ENCODE results near the gene ID2. TPM values are rescaled to one million over a fixed set of nuclear protein-coding genes. Genes with fewer than 3 reads are reported as not detected.

ID2 gene
- total RNA-seq, 1 donor from 2014 or later, result 11.9 TPM

DNA sequence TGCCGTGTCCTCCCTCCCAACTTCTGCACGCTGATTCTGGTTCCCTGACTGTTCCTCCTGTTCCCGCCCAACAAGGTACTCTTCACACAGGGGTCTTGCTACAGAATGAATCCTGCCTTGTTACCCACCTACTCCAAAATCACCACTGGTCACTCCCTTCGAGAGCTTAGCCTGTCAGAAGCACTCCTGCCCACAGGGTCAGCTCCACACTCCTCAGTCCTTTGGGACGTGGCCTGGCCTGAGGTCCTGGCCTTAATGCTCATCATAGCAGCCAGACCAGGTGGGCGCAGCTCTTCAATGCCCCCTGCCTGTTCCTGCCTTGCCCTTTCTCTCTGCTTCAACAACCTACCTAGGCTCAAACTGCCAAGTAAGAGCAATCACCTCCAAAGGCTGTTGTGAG is 27.8 kb upstream of the ID2 start:
- no peak for TF ChIP-seq CTCF (IDR thresholded peaks at IDR 0.05)
- Mint-ChIP-seq H3K4me3 (ENCODE audit: unreplicated experiment) (no peak overlapping the region), H3K36me3 (ENCODE audit: unreplicated experiment) (no peaks in the 10 kb centered on the region), H3K9me3 (ENCODE audit: unreplicated experiment) (no peaks in the 10 kb centered on the region), H3K4me1 (ENCODE audit: unreplicated experiment) (peaks cover 6% of the 10 kb centered on the region), H3K27me3 (ENCODE audit: unreplicated experiment) (no peaks in the 10 kb centered on the region), H3K27ac (ENCODE audit: unreplicated experiment) (no peak overlapping the region)
- DNase-seq (ENCODE audit: extremely low spot score, unreplicated experiment), result no peak

DNA sequence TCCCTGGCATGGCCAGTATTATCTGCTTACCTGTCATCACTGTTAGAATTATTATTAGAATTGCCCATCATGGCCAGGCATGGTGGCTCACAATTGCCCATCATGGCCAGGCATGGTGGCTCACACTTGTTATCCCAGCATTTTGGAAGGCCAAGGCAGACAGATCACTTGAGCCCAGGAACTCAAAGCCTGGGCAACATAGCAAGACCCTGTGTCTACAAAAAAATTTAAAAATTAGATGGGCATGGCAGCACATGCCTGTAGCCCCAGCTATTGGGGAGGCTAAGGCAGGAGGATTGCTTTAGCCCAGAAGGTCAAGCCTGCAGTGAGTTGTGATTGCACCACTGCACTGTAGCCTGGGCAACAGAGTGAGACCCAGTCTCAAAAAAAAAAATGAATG is 27.4 kb upstream of the ID2 start:
- TF ChIP-seq CTCF (IDR thresholded peaks at IDR 0.05), result no peak
- Mint-ChIP-seq H3K27ac (ENCODE audit: unreplicated experiment) (no peak overlapping the region), H3K36me3 (ENCODE audit: unreplicated experiment) (no peaks in the 10 kb centered on the region), H3K9me3 (ENCODE audit: unreplicated experiment) (no peaks in the 10 kb centered on the region), H3K4me1 (ENCODE audit: unreplicated experiment) (peaks cover 6% of the 10 kb centered on the region), H3K27me3 (ENCODE audit: unreplicated experiment) (no peaks in the 10 kb centered on the region), H3K4me3 (ENCODE audit: unreplicated experiment) (no peak overlapping the region)
- no peak for DNase-seq (ENCODE audit: extremely low spot score, unreplicated experiment)

- H3K4me1 Mint-ChIP-seq (ENCODE audit: unreplicated experiment), result peaks cover 6% of the 10 kb centered on the region
- H3K27me3 Mint-ChIP-seq (ENCODE audit: unreplicated experiment), result no peaks in the 10 kb centered on the region
- no peaks in the 10 kb centered on the region for H3K36me3 Mint-ChIP-seq (ENCODE audit: unreplicated experiment)
- H3K27ac Mint-ChIP-seq (ENCODE audit: unreplicated experiment), result no peak overlapping the region
- no peak for DNase-seq (ENCODE audit: extremely low spot score, unreplicated experiment)
- no peaks in the 10 kb centered on the region for H3K9me3 Mint-ChIP-seq (ENCODE audit: unreplicated experiment)
- TF ChIP-seq CTCF (IDR thresholded peaks at IDR 0.05), result no peak
- H3K4me3 Mint-ChIP-seq (ENCODE audit: unreplicated experiment), result no peak overlapping the region
These were observed 25.7 kb upstream of the ID2 start for GRCh38 chr2:8656160-8656641.

DNA sequence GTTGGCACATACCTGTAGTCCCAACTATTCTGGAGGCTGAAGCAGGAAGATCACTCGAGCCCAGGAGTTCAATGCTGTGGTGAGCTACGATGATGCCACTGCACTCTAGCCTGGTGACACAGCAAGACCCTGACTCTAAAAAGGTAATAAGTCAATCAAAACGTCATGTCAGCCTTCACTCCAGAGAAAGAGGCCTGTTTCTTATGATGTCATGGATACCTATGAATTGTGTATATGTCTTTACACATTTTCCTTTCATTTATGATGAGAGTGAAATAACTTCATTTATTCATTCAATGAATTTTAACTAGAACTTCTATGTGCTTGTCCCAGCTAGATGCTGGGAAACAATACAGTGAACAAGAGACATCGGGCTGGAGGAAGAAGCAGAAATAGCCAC is 25.0 kb upstream of the ID2 start:
- no peaks in the 10 kb centered on the region for H3K27me3 Mint-ChIP-seq (ENCODE audit: unreplicated experiment)
- H3K9me3 Mint-ChIP-seq (ENCODE audit: unreplicated experiment), result no peaks in the 10 kb centered on the region
- H3K4me3 Mint-ChIP-seq (ENCODE audit: unreplicated experiment), result no peak overlapping the region
- H3K27ac Mint-ChIP-seq (ENCODE audit: unreplicated experiment), result no peak overlapping the region
- no peaks in the 10 kb centered on the region for H3K36me3 Mint-ChIP-seq (ENCODE audit: unreplicated experiment)
- DNase-seq (ENCODE audit: extremely low spot score, unreplicated experiment), result no peak
- H3K4me1 Mint-ChIP-seq (ENCODE audit: unreplicated experiment), result peaks cover 9% of the 10 kb centered on the region
- no peak for TF ChIP-seq CTCF (IDR thresholded peaks at IDR 0.05)

DNA sequence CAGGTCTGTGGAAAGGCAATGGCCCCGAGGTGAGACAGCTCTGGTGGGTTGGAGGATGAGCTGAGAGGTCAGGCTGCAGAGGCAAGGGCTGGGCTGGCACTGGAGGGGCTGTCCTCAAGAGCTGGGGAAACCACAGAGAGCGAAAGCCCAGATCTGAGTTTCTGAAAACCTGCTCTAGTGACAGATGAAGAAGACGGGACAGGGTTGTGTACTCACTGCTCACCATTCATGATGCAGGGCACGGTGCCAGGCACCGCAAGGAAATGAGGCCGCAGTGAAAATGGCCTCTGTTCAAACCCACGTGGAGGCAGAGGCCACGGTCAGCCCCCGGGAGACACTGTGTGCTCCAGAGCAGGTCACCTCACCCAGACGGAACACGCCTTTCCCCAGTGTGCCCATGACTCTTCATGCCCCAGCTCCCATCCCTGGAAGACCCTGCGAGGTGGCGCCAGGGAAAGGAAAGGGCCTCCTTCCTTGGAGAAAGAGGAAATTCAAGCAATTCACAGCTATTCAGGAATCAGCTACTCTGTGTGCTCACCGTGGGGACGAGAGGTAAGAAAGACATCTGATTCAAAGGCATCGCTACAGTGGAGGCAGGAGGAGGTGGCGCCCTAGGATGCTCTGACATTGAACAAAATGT is 24.3 kb upstream of the ID2 start:
- no peaks in the 10 kb centered on the region for H3K27me3 Mint-ChIP-seq (ENCODE audit: unreplicated experiment)
- no peak for DNase-seq (ENCODE audit: extremely low spot score, unreplicated experiment)
- no peak for TF ChIP-seq CTCF (IDR thresholded peaks at IDR 0.05)
- no peak overlapping the region for H3K4me3 Mint-ChIP-seq (ENCODE audit: unreplicated experiment)
- no peaks in the 10 kb centered on the region for H3K9me3 Mint-ChIP-seq (ENCODE audit: unreplicated experiment)
- H3K4me1 Mint-ChIP-seq (ENCODE audit: unreplicated experiment), result peaks cover 16% of the 10 kb centered on the region
- no peak overlapping the region for H3K27ac Mint-ChIP-seq (ENCODE audit: unreplicated experiment)
- H3K36me3 Mint-ChIP-seq (ENCODE audit: unreplicated experiment), result no peaks in the 10 kb centered on the region
